GM23338 (cell line): Measurements from ENCODE around the gene SLAMF6. TPM values are rescaled to one million over a fixed set of nuclear protein-coding genes. Genes with fewer than 3 reads are reported as not detected.

ENCODE experiments used
- ATAC-seq: fragments of 200-7000 bp; cut with Tn5 transposase; 3 replicates; pipeline ENCODE4 v1.9.1; 2020
- DNase-seq: peaks from one replicate; pipeline ENCODE4 v3.0.0-alpha.2; 2015; ENCODE audit warnings: low spot score
- H2AFZ ChIP-seq: fragments of 200-600 bp; sonication (generic); 2 replicates; pipeline ENCODE4 v1.8.0; 2016; ENCODE audit warnings: antibody characterized with exemption, mild to moderate bottlenecking, moderate library complexity
- H3F3A ChIP-seq: fragments of 200-600 bp; sonication (generic); replicated peaks from 2 replicates; pipeline ENCODE4 v1.8.0; 2017; ENCODE audit warnings: antibody characterized with exemption, mixed run types, low read depth
- H3K27ac ChIP-seq: fragments of 200-600 bp; sonication (generic); 2 replicates; pipeline ENCODE4 v1.6.1; 2016; ENCODE audit warnings: low read depth
- H3K27me3 ChIP-seq: fragments of 200-600 bp; sonication (generic); 2 replicates; pipeline ENCODE4 v1.8.0; 2016; ENCODE audit warnings: mild to moderate bottlenecking, mixed run types, moderate library complexity; ENCODE audit not compliant: insufficient read depth
- H3K36me3 ChIP-seq: fragments of 200-600 bp; sonication (generic); 2 replicates; pipeline ENCODE4 v1.8.0; 2016; ENCODE audit warnings: mild to moderate bottlenecking; ENCODE audit not compliant: insufficient read depth
- H3K4me1 ChIP-seq: fragments of 200-600 bp; sonication (generic); 2 replicates; pipeline ENCODE4 v1.8.0; 2016; ENCODE audit warnings: mild to moderate bottlenecking, moderate library complexity; ENCODE audit not compliant: insufficient read depth
- H3K4me2 ChIP-seq: fragments of 200-600 bp; sonication (generic); 2 replicates; pipeline ENCODE4 v1.7.1; 2017; ENCODE audit warnings: mixed run types
- H3K4me3 ChIP-seq: fragments of 200-600 bp; sonication (generic); 2 replicates; pipeline ENCODE4 v1.6.1; 2016; ENCODE audit warnings: mixed run types
- H3K79me2 ChIP-seq: fragments of 200-600 bp; sonication (generic); replicated peaks from 2 replicates; pipeline ENCODE4 v1.8.0; 2017; ENCODE audit warnings: mild to moderate bottlenecking; ENCODE audit not compliant: insufficient read depth
- H3K9me2 ChIP-seq: fragments of 200-600 bp; sonication (generic); 2 replicates; pipeline ENCODE4 v1.8.0; 2017; ENCODE audit not compliant: insufficient read depth
- H4K20me1 ChIP-seq: fragments of 200-600 bp; sonication (generic); replicated peaks from 2 replicates; pipeline ENCODE4 v1.8.0; 2017; ENCODE audit warnings: mild to moderate bottlenecking; ENCODE audit not compliant: insufficient read depth
- H3K27ac Mint-ChIP-seq: 2 replicates; pipeline ENCODE4 v1.8.0; 2020; ENCODE audit warnings: inconsistent platforms, mild to moderate bottlenecking, moderate library complexity, mixed read lengths
- H3K27me3 Mint-ChIP-seq: 3 replicates; pipeline ENCODE4 v1.8.0; 2022; ENCODE audit warnings: low read depth, mild to moderate bottlenecking, moderate library complexity, mixed read lengths, inconsistent platforms; ENCODE audit not compliant: insufficient read depth, poor library complexity
- H3K36me3 Mint-ChIP-seq: 3 replicates; pipeline ENCODE4 v1.8.0; 2021; ENCODE audit warnings: low read depth, mild to moderate bottlenecking, inconsistent platforms, moderate library complexity, mixed read lengths
- H3K4me1 Mint-ChIP-seq: 3 replicates; pipeline ENCODE4 v1.8.0; 2020; ENCODE audit warnings: mild to moderate bottlenecking, inconsistent platforms, mixed read lengths
- H3K4me3 Mint-ChIP-seq: 3 replicates; pipeline ENCODE4 v1.8.0; 2021; ENCODE audit warnings: moderate library complexity, mild to moderate bottlenecking, inconsistent platforms, mixed read lengths
- H3K9me3 Mint-ChIP-seq: 3 replicates; pipeline ENCODE4 v1.8.0; 2020; ENCODE audit warnings: moderate library complexity, mild to moderate bottlenecking, inconsistent platforms, mixed read lengths
- CREB1 ChIP-seq: fragments of 250-450 bp; sonication (Bioruptor Pico); IDR thresholded peaks from 2 replicates; pipeline ENCODE4 v1.5.0; 2020; ENCODE audit warnings: low read depth, mild to moderate bottlenecking, moderate library complexity
- EZH2 ChIP-seq: fragments of 200-600 bp; sonication (generic); IDR thresholded peaks from one replicate; pipeline ENCODE4 v1.8.0; 2017; ENCODE audit warnings: antibody characterized with exemption, mild to moderate bottlenecking, low read depth; ENCODE audit not compliant: unreplicated experiment
- JUNB ChIP-seq: IDR thresholded peaks from one replicate; pipeline ENCODE4 v1.6.1; 2016; ENCODE audit warnings: antibody characterized with exemption; ENCODE audit not compliant: unreplicated experiment
- NANOG ChIP-seq: IDR thresholded peaks from 2 replicates; pipeline ENCODE4 v1.6.1; 2016; ENCODE audit warnings: antibody characterized with exemption, borderline replicate concordance
- POLR2AphosphoS5 ChIP-seq: IDR thresholded peaks from 2 replicates; pipeline ENCODE4 v1.6.1; 2016; ENCODE audit warnings: antibody characterized with exemption, low read depth
- STAT1 ChIP-seq: IDR thresholded peaks from one replicate; pipeline ENCODE4 v1.6.1; 2016; ENCODE audit warnings: antibody characterized with exemption; ENCODE audit not compliant: unreplicated experiment
- ZNF114 ChIP-seq: fragments of 250-450 bp; sonication (Bioruptor Pico); IDR thresholded peaks from 2 replicates; pipeline ENCODE4 v1.5.0; 2020; ENCODE audit warnings: mild to moderate bottlenecking, moderate library complexity
- polyA plus RNA-seq: library from polyadenylated mRNA; unstranded; fragments of >200 nt; fragmentation: Nextera tagmentation; extraction: Ambion mirVana; gene quantifications from 2 replicates; pipeline ENCODE4 v1.2.1, GENCODE V29; 2016
- total RNA-seq: library from RNA; depleted of rRNA; stranded (reverse); fragments of >200 nt; shearing (Covaris generic); gene quantifications from 2 replicates; pipeline ENCODE4 v1.2.3, GENCODE V29; 2014
- TF ChIP-seq, protein P1 (sequence below): IDR thresholded peaks from 2 replicates; pipeline ENCODE4 v1.6.1; 2016; ENCODE audit warnings: antibody characterized with exemption
- TF ChIP-seq, protein P2 (sequence below): IDR thresholded peaks from one replicate; pipeline ENCODE4 v1.6.1; 2018; ENCODE audit warnings: antibody characterized with exemption; ENCODE audit not compliant: unreplicated experiment
- TF ChIP-seq, protein P3 (sequence below), 2 experiments: fragments of 200-600 bp in 1 of 2; sonication (generic) in 1 of 2; conservative IDR thresholded peaks; 2 replicates each; pipeline versions ENCODE4 v1.5.1 to v1.6.1; 2016 to 2017; ENCODE audit warnings: antibody characterized with exemption in 2 of 2, low read depth in 2 of 2, mild to moderate bottlenecking in 2 of 2, moderate library complexity in 1 of 2

Gene SLAMF6
- total and polyA plus RNA-seq, 2 experiments from 2014 or later, result not detected

DNA sequence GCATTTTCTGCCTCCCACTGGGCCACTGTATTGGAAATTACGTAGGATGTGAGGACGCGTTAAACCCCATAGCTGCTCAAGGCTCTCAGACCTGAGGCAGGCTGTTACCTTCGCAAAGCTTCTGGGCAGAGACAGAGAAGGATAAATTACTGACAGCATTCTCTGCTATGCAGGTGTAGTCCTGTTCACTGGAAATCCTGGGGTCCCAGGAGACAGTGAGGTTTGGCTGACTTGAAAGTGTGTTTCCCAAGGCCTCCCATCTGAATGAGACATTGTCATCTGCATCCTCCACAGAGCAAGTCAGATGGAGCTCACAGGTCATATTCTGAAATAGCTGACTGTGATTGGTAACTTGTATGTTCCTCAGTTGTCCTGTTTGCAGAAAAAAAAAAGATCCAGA, 32.0 kb downstream of the SLAMF6 start:
- H3K4me1 ChIP-seq, result peaks cover 9% of the 10 kb centered on the region; the same call in 1 of the 2 replicates
- no peak overlapping the region for H3K4me3 ChIP-seq
- TF ChIP-seq, protein P1, sequence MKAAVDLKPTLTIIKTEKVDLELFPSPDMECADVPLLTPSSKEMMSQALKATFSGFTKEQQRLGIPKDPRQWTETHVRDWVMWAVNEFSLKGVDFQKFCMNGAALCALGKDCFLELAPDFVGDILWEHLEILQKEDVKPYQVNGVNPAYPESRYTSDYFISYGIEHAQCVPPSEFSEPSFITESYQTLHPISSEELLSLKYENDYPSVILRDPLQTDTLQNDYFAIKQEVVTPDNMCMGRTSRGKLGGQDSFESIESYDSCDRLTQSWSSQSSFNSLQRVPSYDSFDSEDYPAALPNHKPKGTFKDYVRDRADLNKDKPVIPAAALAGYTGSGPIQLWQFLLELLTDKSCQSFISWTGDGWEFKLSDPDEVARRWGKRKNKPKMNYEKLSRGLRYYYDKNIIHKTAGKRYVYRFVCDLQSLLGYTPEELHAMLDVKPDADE, result no peak
- TF ChIP-seq, protein P2, sequence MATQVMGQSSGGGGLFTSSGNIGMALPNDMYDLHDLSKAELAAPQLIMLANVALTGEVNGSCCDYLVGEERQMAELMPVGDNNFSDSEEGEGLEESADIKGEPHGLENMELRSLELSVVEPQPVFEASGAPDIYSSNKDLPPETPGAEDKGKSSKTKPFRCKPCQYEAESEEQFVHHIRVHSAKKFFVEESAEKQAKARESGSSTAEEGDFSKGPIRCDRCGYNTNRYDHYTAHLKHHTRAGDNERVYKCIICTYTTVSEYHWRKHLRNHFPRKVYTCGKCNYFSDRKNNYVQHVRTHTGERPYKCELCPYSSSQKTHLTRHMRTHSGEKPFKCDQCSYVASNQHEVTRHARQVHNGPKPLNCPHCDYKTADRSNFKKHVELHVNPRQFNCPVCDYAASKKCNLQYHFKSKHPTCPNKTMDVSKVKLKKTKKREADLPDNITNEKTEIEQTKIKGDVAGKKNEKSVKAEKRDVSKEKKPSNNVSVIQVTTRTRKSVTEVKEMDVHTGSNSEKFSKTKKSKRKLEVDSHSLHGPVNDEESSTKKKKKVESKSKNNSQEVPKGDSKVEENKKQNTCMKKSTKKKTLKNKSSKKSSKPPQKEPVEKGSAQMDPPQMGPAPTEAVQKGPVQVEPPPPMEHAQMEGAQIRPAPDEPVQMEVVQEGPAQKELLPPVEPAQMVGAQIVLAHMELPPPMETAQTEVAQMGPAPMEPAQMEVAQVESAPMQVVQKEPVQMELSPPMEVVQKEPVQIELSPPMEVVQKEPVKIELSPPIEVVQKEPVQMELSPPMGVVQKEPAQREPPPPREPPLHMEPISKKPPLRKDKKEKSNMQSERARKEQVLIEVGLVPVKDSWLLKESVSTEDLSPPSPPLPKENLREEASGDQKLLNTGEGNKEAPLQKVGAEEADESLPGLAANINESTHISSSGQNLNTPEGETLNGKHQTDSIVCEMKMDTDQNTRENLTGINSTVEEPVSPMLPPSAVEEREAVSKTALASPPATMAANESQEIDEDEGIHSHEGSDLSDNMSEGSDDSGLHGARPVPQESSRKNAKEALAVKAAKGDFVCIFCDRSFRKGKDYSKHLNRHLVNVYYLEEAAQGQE, result no peak
- TF ChIP-seq ZNF114 (CRISPR knock-in tag) (no peak), STAT1 (no peak), POLR2AphosphoS5 (no peak), JUNB (no peak), EZH2 (no peak), CREB1 (no peak), NANOG (no peak)
- TF ChIP-seq, protein P3, sequence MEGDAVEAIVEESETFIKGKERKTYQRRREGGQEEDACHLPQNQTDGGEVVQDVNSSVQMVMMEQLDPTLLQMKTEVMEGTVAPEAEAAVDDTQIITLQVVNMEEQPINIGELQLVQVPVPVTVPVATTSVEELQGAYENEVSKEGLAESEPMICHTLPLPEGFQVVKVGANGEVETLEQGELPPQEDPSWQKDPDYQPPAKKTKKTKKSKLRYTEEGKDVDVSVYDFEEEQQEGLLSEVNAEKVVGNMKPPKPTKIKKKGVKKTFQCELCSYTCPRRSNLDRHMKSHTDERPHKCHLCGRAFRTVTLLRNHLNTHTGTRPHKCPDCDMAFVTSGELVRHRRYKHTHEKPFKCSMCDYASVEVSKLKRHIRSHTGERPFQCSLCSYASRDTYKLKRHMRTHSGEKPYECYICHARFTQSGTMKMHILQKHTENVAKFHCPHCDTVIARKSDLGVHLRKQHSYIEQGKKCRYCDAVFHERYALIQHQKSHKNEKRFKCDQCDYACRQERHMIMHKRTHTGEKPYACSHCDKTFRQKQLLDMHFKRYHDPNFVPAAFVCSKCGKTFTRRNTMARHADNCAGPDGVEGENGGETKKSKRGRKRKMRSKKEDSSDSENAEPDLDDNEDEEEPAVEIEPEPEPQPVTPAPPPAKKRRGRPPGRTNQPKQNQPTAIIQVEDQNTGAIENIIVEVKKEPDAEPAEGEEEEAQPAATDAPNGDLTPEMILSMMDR (conservative IDR thresholded peaks at IDR 0.05; ENCODE audit: low read depth in 2 of 2), result no peak
- H3K79me2 ChIP-seq, result no peaks in the 10 kb centered on the region
- H3K27me3 Mint-ChIP-seq, result peaks cover 1% of the 10 kb centered on the region
- H3K27ac ChIP-seq, result no peak overlapping the region
- H3K4me3 Mint-ChIP-seq, result no peak overlapping the region
- H3K4me1 Mint-ChIP-seq, result peaks cover 21% of the 10 kb centered on the region
- no peak overlapping the region for H3K4me2 ChIP-seq
- peak; percentile 8 for DNase-seq
- no peaks in the 10 kb centered on the region for H3K36me3 ChIP-seq
- H3K27me3 ChIP-seq, result no peaks in the 10 kb centered on the region
- peaks cover 21% of the 10 kb centered on the region; the same call in 1 of the 2 replicates for H3K9me2 ChIP-seq
- H4K20me1 ChIP-seq, result no peaks in the 10 kb centered on the region
- 0 out of 2 replicates have a peak overlapping the region, but pooled peaks have one; percentile 35 for H2AFZ ChIP-seq
- ATAC-seq, result peak; percentile 39; the same call in 2 of the 3 replicates
- no peaks in the 10 kb centered on the region for H3K9me3 Mint-ChIP-seq
- peaks cover 3% of the 10 kb centered on the region; the same call in 1 of the 3 replicates for H3K36me3 Mint-ChIP-seq
- H3F3A ChIP-seq, result no peaks in the 10 kb centered on the region
- no peak overlapping the region for H3K27ac Mint-ChIP-seq
